Gastrocnemius medialis (tissue), 4 donors: Measurements from ENCODE around the gene EPS15.

Experiments used
- POLR2A ChIP-seq, 2 donors: fragments of 450-650 bp; IDR thresholded peaks; one replicate each; pipeline ENCODE4 v1.6.1; 2017; ENCODE audit warnings: antibody characterized with exemption in 2 of 2, mild to moderate bottlenecking in 2 of 2, moderate library complexity in 2 of 2
- TF ChIP-seq, protein P1 (sequence below), 5 experiments: fragments of 450-650 bp in 3 of 5; fragments of 200-600 bp in 2 of 5; sonication (generic) in 2 of 5; IDR thresholded peaks in 4 of 5; conservative IDR thresholded peaks in 1 of 5; 1 replicate in 4 of 5; 2 replicates in 1 of 5; pipeline ENCODE4 v1.5.1; 2016 to 2019; ENCODE audit warnings: antibody characterized with exemption in 5 of 5, mild to moderate bottlenecking in 3 of 5, moderate library complexity in 3 of 5

DNA sequence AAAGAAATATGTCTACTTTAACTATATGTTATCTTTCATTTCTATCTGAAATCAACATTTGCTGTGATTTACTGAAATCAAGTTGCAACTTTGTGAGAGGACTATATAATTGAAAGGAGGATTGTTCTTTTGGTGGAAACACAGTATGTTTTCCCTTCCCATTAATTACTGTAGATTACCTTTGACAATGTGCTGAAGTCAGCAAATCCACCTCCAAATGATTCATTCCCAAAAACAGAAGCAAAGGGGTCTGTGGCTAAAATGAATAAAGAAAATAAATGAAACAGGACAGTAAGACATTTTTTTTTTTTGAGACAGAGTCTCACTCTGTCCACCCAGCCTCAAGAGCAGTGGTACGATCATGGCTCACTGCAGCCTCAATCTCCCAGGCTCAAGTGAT, 153.3 kb downstream of the EPS15 start:
- TF ChIP-seq, protein P1, sequence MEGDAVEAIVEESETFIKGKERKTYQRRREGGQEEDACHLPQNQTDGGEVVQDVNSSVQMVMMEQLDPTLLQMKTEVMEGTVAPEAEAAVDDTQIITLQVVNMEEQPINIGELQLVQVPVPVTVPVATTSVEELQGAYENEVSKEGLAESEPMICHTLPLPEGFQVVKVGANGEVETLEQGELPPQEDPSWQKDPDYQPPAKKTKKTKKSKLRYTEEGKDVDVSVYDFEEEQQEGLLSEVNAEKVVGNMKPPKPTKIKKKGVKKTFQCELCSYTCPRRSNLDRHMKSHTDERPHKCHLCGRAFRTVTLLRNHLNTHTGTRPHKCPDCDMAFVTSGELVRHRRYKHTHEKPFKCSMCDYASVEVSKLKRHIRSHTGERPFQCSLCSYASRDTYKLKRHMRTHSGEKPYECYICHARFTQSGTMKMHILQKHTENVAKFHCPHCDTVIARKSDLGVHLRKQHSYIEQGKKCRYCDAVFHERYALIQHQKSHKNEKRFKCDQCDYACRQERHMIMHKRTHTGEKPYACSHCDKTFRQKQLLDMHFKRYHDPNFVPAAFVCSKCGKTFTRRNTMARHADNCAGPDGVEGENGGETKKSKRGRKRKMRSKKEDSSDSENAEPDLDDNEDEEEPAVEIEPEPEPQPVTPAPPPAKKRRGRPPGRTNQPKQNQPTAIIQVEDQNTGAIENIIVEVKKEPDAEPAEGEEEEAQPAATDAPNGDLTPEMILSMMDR (IDR thresholded peaks at IDR 0.05 in 4 of 5, conservative IDR thresholded peaks at IDR 0.05 in 1 of 5): no peak
- no peak for TF ChIP-seq POLR2A (IDR thresholded peaks at IDR 0.05)
